ENCODE data around the gene KIF2C. TPM values are rescaled to one million over a fixed set of nuclear protein-coding genes. Genes with fewer than 3 reads are reported as not detected.
"Not testable (repeated sequence)": the region's sequence is repeated elsewhere in the genome, so short reads cannot be mapped to it uniquely, and the experiment has no call there.

KIF2C gene
- total RNA-seq, 1 experiment from 2014 or later = 117 TPM

DNA sequence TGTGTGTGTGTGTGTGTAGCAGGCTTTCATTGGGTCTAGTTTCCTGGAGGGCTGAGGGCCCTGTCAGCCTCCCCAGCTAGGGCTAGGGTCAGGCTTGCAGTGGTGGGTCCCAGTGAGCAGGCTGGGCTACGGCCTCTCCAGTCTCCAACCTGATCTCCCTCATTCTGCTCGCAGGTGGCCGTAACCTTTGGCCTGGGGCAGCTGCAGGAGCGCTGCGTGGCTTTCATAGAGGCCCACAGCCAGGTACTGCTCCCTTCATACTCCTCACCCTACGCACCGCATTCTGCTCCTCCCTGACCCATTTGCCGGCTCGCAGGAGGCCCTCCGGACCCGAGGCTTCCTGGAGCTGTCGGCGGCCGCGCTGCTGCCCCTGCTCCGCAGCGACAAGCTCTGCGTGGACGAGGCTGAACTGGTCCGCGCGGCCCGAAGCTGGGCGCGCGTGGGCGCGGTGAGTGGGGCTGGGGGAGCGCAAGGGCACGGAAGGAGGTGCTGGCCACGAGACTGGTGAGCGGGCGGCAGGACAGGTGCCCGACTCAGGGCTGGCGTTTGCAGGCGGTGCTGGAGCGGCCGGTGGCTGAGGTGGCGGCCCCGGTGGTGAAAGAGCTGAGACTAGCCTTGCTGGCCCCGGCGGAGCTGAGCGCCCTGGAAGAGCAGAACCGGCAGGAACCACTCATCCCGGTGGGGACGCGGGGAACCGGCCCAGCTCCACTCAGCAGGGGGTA is 73.3 kb downstream of the KIF2C start:
- no peak for DNase-seq (ENCODE audit: low read depth)

DNA sequence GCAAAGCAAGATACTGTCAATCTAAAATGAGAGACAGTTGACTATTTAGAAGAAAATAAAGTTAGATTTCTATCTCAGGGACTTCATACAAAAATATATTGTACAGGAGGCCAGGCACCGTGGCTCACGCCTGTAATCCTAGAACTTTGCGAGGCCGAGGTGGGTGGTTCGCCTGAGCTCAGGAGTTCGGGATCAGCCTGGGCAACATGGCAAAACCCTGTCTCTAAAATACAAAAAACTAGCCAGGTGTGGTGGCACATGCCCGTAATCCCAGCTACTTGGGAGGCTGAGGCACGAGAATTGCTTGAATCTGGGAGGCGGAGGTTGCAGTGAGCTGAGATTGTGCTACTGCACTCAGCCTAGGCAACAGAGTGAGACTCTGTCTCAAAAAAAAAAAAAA is 76.3 kb downstream of the KIF2C start:
- not testable (repeated sequence) for DNase-seq (ENCODE audit: low read depth)

DNA sequence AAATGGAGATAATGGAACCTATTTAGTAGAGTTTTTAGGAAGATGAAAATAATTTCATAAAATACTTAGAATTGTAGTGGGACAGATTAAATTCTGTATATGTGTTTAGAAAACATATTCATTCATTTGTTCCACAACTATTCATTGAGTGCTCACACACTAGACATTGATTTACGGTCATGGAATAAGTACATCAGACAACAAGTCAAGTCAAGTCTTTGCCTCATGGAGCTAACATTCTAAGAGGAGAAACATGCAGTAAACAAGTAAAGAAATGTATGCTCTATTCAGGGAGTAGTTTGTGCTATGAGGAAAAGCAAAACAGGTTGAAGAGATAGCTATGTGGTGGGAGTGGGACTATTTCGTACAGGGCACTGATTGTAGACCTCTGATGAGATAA is 77.7 kb downstream of the KIF2C start:
- no peak for DNase-seq (ENCODE audit: low read depth)

Other genes with a start within 250 kb of the KIF2C start
- 5.5 and 8.2 TPM in 2 replicates for gene TMEM53, start 65.4 kb upstream of the KIF2C start, total RNA-seq (2014; rRNA removed; shearing (Covaris generic))
- not detected in 2 replicates for gene ARMH1, start 65.1 kb upstream of the KIF2C start, total RNA-seq (2014; rRNA removed; shearing (Covaris generic))
- not detected in 2 replicates for gene RNU5D-1, start 8.7 kb upstream of the KIF2C start, total RNA-seq (2014; rRNA removed; shearing (Covaris generic))
- 2,762 and 2,795 TPM in 2 replicates for gene RPS8, start 35.7 kb downstream of the KIF2C start, total RNA-seq (2014; rRNA removed; shearing (Covaris generic))
- not detected in 2 replicates for gene BEST4, start 48.3 kb downstream of the KIF2C start, total RNA-seq (2014; rRNA removed; shearing (Covaris generic))
- gene PLK3, start 60.5 kb downstream of the KIF2C start, total RNA-seq (2014; rRNA removed; shearing (Covaris generic)) = 6.6 and 8.5 TPM in 2 replicates
- gene DYNLT4, start 67.5 kb downstream of the KIF2C start, total RNA-seq (2014; rRNA removed; shearing (Covaris generic)) = not detected in 2 replicates
- 0.03 and 0.29 TPM in 2 replicates for gene BTBD19, start 68.7 kb downstream of the KIF2C start, total RNA-seq (2014; rRNA removed; shearing (Covaris generic))
- 0.11 TPM in 1 of 2 replicates, not detected in the other for gene PTCH2, start 103.4 kb downstream of the KIF2C start, total RNA-seq (2014; rRNA removed; shearing (Covaris generic))
- gene EIF2B3, start 246.8 kb downstream of the KIF2C start, total RNA-seq (2014; rRNA removed; shearing (Covaris generic)) = 60.8 and 70.5 TPM in 2 replicates

Measured in Daoy (cell line).